Stimulated activated CD4-positive, alpha-beta T cell treated with anti-CD3 and anti-CD28 coated beads, TNF-alpha, amount 100 ng/mL, for 24 hours (primary cell): ENCODE results near the gene DYSF.

Experiments
- DNase-seq, 3 experiments: peaks; one replicate each; pipeline ENCODE4 v3.0.0-alpha.2; 2020; ENCODE audit warnings: low read depth in 3 of 3

DYSF gene

DNA sequence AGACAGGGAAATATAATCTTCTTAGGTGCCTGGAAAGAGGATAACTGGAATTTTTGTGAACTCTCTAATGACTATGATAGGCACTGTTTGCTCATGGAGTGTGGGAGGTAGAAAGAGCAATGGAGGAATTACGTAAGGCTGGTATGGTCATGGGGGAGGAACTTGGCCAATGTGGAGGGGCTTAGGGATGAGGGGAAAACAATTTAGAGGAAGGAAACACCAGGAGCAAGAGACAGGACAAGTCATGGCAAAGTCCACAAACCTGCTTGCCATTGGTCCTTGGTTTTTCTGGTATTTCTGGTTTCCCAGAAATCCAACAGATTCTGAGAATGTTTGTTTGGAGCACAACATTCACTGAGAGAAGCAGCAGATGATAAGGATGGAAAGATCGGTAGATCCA, 274.2 kb downstream of the DYSF start:
- no peak for DNase-seq

DNA sequence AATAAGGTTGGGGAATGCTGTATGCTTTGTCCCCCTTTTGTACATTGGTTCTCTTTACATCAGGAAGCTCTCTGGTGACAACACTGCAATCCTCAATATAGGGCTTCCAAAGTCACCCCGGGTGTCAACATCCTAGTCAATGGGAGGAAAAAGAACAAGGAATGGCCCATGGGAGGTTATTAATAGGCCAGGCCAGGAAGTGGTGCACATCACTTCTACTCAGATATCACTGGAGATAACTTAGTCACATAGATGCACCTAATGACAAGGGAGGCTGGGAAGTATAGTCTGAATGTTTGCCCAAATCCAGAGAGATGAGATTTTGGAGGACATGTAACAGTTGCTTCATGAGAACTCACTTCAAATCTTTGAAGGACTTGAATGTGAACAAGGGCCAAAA, 274.7 kb downstream of the DYSF start:
- no peak for DNase-seq

GRCh38 chr2:71730785-71731383, 277.5 kb downstream of the DYSF start:
- no peak for DNase-seq

DNA sequence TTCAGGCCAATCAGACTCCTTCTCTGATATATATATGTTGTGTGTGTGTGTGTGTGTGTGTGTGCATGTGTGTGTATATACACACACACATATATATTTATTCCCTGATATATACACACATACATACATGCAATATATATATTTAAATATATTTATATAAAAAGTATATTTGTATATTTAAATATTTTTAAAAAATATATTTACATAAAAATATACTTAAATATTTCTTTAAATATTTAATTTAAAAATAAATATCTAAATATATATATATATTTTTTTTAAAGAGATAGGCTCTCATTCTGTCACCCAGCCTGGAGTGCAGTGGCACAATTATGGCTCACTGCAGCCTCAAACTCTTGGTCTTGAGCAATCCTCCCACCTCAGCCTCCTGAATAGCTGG, 281.3 kb downstream of the DYSF start:
- no peak for DNase-seq

DNA sequence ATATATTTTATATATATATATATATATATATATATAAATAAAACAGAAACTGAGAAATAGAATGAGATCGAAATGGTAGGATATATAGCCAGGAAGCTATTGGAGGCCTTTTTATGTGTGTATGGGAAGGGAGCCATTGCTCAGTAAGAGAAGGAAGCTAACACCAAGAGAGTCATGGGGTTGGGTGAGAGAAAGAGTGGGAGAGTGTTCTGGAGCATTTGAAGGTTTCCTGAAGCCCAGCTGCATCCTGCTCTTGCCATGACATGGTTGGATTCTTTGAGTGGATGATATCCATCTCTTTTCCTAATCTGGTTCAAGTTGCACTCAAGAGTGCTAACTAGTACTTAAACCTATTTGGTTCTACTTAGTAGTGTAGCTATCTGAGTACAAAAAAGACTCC, 282.3 kb downstream of the DYSF start:
- DNase-seq = no peak
